ENCODE results near the gene MARCHF6.
"Not testable (repeated sequence)": the region's sequence is repeated elsewhere in the genome, so short reads cannot be mapped to it uniquely, and the experiment has no call there.

Gene MARCHF6

GRCh38 chr5:10339958-10340357, 13.5 kb upstream of the MARCHF6 start:
- TF ChIP-seq ZNF384 (IDR thresholded peaks at IDR 0.05) (no peak), HDGF (IDR thresholded peaks at IDR 0.05; ENCODE audit: borderline replicate concordance) (no peak), ARNT (IDR thresholded peaks at IDR 0.05) (no peak), TARDBP (IDR thresholded peaks at IDR 0.05) (no peak), NFRKB (IDR thresholded peaks at IDR 0.05) (no peak), ELF4 (IDR thresholded peaks at IDR 0.05) (no peak), SP1 (IDR thresholded peaks at IDR 0.05) (no peak), BHLHE40 (IDR thresholded peaks at IDR 0.05; ENCODE audit: borderline replicate concordance) (no peak), FOXA1 (IDR thresholded peaks at IDR 0.05) (no peak), FOXK2 (IDR thresholded peaks at IDR 0.05) (no peak), LEF1 (IDR thresholded peaks at IDR 0.05; ENCODE audit: borderline replicate concordance) (no peak), PKNOX1 (IDR thresholded peaks at IDR 0.05) (no peak), FOXM1 (IDR thresholded peaks at IDR 0.05; ENCODE audit: borderline replicate concordance) (no peak)
- ChIA-PET CTCF (no interaction called here), POLR2A (no interaction called here)

GRCh38 chr5:10343486-10343885, 10.0 kb upstream of the MARCHF6 start:
- no peak for DNase-seq (ENCODE audit: extremely low spot score)
- ChIA-PET POLR2A (interaction anchor here (0.7 to 1.8 kb wide), 2 partner anchors 10 to 12 kb away, joined by 3 to 6 read pairs; partner anchors contain the start of gene MARCHF6), CTCF (interaction anchor here (0.6 kb wide), 1 partner anchor 23 kb away, joined by 4 read pairs; no protein-coding TSS in a partner anchor)
- no peak for TF ChIP-seq CTBP1 (IDR thresholded peaks at IDR 0.05; ENCODE audit: borderline replicate concordance)
- no peak for TF ChIP-seq FOXA1 (IDR thresholded peaks at IDR 0.05)
- TF ChIP-seq NFRKB (IDR thresholded peaks at IDR 0.05): no peak
- no peak for TF ChIP-seq TARDBP (IDR thresholded peaks at IDR 0.05)
- no peak for TF ChIP-seq ZNF384 (IDR thresholded peaks at IDR 0.05)
- no peak for TF ChIP-seq HDGF (IDR thresholded peaks at IDR 0.05; ENCODE audit: borderline replicate concordance)
- no peak for TF ChIP-seq ARNT (IDR thresholded peaks at IDR 0.05)
- no peak for TF ChIP-seq FOXM1 (IDR thresholded peaks at IDR 0.05; ENCODE audit: borderline replicate concordance)
- no peak for TF ChIP-seq L3MBTL2 (conservative IDR thresholded peaks at IDR 0.05)
- no peak for TF ChIP-seq LEF1 (IDR thresholded peaks at IDR 0.05; ENCODE audit: borderline replicate concordance)
- no peak for TF ChIP-seq PKNOX1 (IDR thresholded peaks at IDR 0.05)
- TF ChIP-seq SUZ12 (IDR thresholded peaks at IDR 0.05): no peak
- no peak for TF ChIP-seq FOXK2 (IDR thresholded peaks at IDR 0.05)
- TF ChIP-seq SP1 (IDR thresholded peaks at IDR 0.05): no peak
- TF ChIP-seq ELF4 (IDR thresholded peaks at IDR 0.05): no peak
- no peak for TF ChIP-seq BHLHE40 (IDR thresholded peaks at IDR 0.05; ENCODE audit: borderline replicate concordance)

More at GRCh38 chr5:10339958-10340357, 13.5 kb upstream of the MARCHF6 start:
- no peak for DNase-seq (ENCODE audit: extremely low spot score)

- DNase-seq (ENCODE audit: extremely low spot score); POLR2A ChIA-PET: not testable (repeated sequence)
- CTCF ChIA-PET: interaction anchor here (0.7 kb wide), 1 partner anchor 12 kb away, joined by 3 read pairs; no protein-coding TSS in a partner anchor
These were observed 8.9 kb upstream of the MARCHF6 start for GRCh38 chr5:10344461-10345106.

- CTCF ChIA-PET: no interaction called here
- no peak for DNase-seq (ENCODE audit: extremely low spot score)
- POLR2A ChIA-PET: no interaction called here
- TF ChIP-seq FOXA1 (IDR thresholded peaks at IDR 0.05): no peak
- no peak for TF ChIP-seq LEF1 (IDR thresholded peaks at IDR 0.05; ENCODE audit: borderline replicate concordance)
- no peak for TF ChIP-seq ZNF384 (IDR thresholded peaks at IDR 0.05)
- TF ChIP-seq FOXK2 (IDR thresholded peaks at IDR 0.05): no peak
- TF ChIP-seq L3MBTL2 (conservative IDR thresholded peaks at IDR 0.05): no peak
- no peak for TF ChIP-seq ELF4 (IDR thresholded peaks at IDR 0.05)
- TF ChIP-seq NFRKB (IDR thresholded peaks at IDR 0.05): no peak
- no peak for TF ChIP-seq CTBP1 (IDR thresholded peaks at IDR 0.05; ENCODE audit: borderline replicate concordance)
- no peak for TF ChIP-seq BHLHE40 (IDR thresholded peaks at IDR 0.05; ENCODE audit: borderline replicate concordance)
- no peak for TF ChIP-seq ARNT (IDR thresholded peaks at IDR 0.05)
- no peak for TF ChIP-seq HDGF (IDR thresholded peaks at IDR 0.05; ENCODE audit: borderline replicate concordance)
- TF ChIP-seq SUZ12 (IDR thresholded peaks at IDR 0.05): no peak
- TF ChIP-seq PKNOX1 (IDR thresholded peaks at IDR 0.05): no peak
- TF ChIP-seq FOXM1 (IDR thresholded peaks at IDR 0.05; ENCODE audit: borderline replicate concordance): no peak
- no peak for TF ChIP-seq TARDBP (IDR thresholded peaks at IDR 0.05)
- TF ChIP-seq SP1 (IDR thresholded peaks at IDR 0.05): no peak
These were observed 5.2 kb upstream of the MARCHF6 start for GRCh38 chr5:10348258-10348657.

GRCh38 chr5:10351199-10351905, 2.1 kb upstream of the MARCHF6 start:
- DNase-seq (ENCODE audit: extremely low spot score): no peak
- ChIA-PET POLR2A (interaction anchor here (2.6 kb wide), 1 partner anchor 22 kb away, joined by 11 read pairs; no protein-coding TSS in a partner anchor), CTCF (no interaction called here)
- TF ChIP-seq FOXA1 (IDR thresholded peaks at IDR 0.05): no peak
- no peak for TF ChIP-seq FOXK2 (IDR thresholded peaks at IDR 0.05)

- DNase-seq (ENCODE audit: extremely low spot score): no peak
- TF ChIP-seq CTBP1 (IDR thresholded peaks at IDR 0.05; ENCODE audit: borderline replicate concordance) (no peak), NFRKB (IDR thresholded peaks at IDR 0.05) (no peak), TARDBP (IDR thresholded peaks at IDR 0.05) (no peak), SUZ12 (IDR thresholded peaks at IDR 0.05) (no peak), ARNT (IDR thresholded peaks at IDR 0.05) (no peak), FOXA1 (IDR thresholded peaks at IDR 0.05) (no peak)
- ChIA-PET CTCF (interaction anchor here (1.5 kb wide), 1 partner anchor 13 kb away, joined by 6 read pairs; no protein-coding TSS in a partner anchor), POLR2A (interaction anchor here (0.9 to 2.6 kb wide), 2 partner anchors 22 to 102 kb away, joined by 4 to 11 read pairs; partner anchors contain the start of genes ATPSCKMT and CCT5)
These were observed 1.6 kb upstream of the MARCHF6 start for GRCh38 chr5:10351919-10352318.
